HG03571 (cell line): ENCODE results near the gene MRPL10.

Source experiments
- ATAC-seq: cut with Tn5 transposase; IDR thresholded peaks from one replicate; pipeline ENCODE4 v1.9.1; 2021; ENCODE audit not compliant: unreplicated experiment

Gene MRPL10

DNA sequence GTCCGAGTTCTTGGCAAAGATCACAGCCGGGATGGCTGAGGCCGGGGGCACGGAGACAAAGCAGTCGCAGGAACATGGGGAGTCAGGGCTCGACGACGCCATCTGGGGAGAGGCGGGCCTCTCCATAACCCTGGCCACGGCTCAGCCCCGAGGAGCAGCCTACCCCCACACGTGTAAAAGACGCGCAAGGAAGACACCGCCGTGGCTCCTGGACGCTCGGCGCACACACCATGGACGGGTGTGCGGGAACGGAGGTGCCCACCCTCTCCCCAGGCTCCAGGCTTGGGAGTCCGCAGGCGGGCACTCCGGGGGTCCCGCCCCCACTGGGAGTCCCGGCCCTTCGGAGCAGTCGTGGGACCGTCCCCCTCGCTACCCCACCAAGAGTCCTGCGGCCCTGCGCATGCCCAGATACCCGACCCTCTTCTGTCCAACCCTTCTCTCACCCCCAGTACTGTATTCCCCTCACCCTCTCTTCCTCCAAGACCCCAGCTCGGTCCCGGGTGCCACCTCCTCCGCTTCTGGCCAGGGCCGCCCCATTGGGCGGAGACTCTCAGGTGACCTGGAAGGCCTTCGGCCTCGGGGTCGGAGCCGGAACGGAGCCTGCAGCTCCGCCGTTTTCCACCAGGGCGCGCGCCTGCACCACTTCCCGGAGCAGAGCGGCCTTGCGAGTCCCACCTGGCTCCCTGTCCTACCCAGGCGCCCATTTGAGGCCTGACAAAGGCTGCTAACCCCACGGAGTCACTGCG is 9.6 kb upstream of the MRPL10 start, which contains the start of gene SCRN2:
TSS of gene SCRN2 (minus strand) at position 532 of the 746 bp plus-strand sequence. CDS start at position 102, 430 bp downstream.
- ATAC-seq = peak; percentile 76

DNA sequence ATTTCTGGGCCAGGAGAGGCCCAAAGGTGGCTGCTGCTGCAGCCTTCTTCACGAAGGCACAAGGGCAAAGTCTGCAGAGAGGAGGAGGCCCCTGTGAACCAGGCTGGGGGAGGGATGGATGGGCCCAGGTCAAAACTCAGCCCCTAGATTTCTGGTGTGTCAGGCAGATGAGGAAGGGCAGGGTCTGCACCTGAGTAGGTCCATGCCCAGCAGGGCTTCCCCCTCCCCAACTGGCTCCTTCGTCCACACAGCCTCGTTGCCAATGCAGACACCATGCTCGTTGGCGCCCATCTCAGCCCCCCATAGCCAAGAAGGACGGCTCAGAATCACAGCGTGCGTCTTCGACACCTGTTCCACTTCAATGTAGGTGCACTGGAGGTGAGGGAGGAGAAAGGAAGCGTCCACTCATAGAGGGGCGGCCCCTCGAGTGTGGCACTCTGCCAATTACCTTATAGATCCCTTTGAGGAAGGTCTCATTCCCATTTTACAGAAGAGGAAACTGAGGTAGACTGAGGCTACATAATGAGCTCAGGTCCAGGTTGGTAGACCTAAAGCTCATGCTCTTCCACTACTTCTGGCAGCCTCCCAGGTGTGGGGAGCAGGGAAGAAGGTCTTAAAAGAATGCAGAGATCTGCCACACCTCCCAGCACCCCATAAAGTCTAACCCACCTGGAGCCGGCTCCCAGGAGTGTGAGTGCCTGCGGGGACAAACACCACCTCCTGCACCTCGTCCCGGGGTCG is 8.8 kb upstream of the MRPL10 start:
- ATAC-seq = no peak

DNA sequence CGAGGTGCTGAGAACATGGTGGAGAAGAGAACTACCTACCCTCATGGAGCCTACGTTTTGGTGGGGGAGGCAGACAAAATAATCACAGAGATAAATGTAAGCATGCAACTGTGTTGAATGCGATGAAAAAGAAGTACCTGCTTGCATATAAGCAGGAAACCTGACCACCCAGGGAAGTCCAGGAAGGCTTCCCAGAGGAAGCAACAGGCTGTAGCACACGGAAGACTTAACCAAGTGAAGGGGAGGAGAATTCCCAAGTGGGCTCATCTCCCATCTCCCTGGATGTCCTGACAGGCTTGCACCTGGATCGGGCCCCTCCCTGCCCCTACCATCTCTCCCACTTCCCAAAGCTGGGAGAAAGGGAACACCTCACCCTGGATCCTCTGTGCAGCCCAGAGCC is 7.7 kb upstream of the MRPL10 start:
- ATAC-seq = no peak

DNA sequence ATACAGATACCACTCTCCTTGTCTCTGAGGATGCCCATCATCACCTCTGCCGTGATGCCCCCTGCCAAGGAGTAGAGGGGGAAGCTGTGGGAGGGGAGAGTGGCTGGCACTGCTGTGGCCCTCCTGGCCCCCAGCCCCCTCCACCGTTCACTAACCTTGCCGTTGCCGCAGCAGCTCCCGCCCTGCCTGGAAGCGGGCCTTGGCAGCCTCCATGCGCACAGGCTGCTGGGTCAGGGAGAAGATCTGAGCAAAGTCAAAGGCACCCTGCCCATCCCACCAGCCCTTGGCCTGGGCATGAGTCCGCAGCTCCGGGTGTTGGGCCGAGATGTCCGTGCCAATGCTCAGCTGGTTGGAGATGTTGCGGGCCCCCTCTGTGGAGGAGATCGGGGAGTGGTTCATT is 7.3 kb upstream of the MRPL10 start:
- ATAC-seq = no peak

DNA sequence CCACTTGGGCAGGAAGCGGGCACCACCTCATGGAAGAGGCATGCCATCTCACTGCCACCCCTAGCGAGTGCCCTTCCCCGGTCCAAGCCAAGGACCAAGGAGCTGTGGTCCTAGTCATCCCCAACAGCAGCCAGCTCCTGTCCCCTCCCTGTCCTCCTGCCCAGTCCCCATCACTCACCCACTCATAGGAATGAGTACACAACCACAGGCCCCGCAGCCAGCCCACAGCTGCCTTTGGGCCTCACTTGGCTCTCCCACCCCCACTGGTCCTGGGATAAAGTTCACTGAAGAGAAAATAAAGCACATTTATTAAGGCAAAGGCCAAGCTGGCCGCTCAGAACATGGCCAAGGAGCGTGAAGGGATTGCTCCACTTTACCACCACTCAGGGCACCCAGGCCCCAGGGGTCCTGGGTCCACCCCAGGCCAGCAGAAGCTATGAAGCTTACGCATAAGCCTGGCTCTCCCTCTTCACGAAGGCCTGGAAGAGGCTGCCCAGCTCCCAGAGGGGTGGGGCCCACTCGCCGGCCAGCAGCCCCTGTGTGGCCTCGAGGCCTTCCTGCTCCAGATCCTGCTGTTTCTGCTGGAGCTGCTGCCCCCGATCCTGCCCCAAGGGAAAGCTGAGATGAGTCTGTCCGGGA is 6.2 kb upstream of the MRPL10 start:
- ATAC-seq = no peak

DNA sequence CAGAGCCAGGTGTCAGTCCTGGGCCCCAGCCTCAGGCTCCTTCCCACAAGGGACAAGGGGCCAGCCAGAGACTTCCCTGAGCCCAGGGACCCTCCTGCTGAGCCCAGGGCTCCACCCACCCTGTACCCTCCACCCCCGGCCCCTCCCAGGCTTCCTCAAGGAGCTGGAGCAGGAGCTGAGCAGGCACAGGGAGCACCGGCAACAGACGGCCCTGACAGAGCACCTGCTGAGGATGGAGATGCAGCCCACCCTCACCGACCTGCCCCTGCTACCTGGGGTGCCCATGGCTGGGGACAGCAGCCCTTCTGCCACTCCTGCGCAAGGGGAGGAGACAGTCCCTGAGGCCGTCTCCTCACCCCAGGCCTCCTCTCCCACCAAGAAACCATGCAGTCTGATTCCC is 5.3 kb upstream of the MRPL10 start:
- no peak for ATAC-seq

DNA sequence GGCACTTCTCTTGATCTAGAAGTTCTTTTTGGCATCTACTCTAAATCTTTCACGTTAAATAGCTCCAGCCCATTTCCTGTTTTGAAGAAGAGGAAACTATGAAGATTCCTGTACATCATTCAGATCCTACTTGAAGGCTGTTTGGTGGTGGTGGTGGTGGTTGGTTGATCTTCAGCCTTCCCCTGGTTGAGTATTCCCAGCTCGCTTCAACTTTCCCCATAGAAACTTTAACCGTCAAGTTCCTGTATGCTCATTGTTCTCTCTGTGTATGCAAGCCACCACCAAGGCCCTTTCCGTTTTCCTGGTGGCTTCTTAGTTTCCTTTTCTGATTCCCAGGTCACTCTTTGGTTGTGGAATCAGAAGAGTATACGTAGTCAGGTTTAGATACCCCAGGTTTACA is 3.4 kb upstream of the MRPL10 start:
- no peak for ATAC-seq

DNA sequence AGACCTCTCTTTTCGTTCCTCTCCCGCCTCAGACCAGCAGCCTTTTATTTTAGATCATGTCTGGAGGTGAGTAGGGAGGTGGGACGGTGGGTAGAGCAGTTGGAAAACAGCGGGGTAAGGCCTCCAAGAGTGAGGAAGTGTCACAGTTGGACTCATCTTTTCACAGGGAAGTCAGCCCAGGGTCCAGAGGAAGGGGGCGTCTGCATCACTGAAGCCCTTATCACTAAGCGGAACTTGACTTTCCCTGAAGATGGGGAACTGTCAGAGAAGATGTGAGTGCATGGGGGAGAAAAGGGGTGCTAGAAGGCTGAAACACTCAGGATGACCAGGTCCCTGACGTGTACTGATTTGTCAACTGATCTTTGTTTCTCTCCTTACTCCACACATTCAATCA is 590 bp upstream of the MRPL10 start:
- no peak for ATAC-seq

DNA sequence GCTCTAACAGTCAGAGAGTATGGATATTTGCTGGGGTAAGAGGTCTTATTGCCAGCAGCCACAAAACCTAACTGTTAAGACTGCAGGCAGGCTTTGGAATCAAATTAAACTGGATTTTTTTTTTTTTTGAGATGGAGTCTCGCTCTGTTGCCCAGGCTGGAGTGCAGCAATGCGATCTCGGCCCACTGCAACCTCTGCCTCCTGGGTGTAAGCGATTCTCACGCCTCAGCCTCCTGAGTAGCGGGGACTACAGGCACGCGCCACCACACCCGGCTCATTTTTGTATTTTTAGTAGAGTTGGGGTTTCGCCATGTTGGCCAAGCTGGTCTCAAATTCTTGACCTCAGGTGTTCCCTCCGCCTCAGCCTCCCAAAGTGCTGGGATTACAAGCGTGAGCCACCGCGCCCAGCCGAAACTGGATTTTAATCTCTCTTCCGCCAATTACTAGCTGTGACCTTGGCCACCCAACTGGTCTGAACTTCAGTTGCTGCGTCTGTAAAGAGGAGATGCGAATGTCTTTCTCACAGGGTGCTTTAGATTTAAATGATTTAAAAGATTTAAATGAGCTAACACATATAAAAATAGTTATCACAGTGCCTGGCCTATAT is 842 bp downstream of the MRPL10 start:
- ATAC-seq = no peak

DNA sequence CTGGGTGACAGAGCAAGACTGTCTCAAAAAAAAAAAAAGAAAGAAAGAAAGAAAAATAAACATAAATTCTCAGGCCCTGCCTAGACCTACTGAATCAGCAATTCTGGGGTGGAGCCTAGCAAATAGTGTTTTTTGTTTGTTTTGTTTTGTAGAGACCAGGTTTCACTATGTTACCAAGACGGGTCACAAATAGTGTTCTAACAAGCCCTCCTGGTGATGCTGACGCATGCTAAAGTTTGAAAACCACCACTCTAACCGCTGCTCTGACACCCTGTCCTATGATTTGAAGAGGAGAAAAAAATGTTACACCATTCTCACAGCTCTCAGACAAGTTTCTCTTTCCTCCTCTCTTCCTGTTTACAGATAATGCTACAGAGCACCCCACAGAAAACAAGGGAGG is 1.5 kb downstream of the MRPL10 start:
- ATAC-seq = no peak

DNA sequence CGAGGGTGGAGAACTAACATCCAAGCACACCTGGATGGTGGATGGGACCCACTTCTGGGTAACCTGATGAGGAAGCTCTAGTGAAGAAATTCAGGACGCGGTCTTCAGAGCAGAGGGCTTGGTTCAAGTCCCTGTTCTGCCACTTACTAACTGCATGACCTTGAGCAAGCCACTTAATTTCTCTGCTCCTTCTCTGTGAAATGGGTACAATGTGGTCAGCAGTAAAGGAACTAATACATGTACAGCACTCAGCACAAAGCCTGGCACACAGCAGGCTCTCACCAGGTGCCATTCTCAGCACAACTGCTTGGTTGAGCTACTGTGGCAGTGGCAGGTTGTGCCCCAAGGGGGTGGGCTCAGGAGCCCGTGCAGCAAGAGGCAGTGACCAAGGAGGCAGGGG is 7.8 kb downstream of the MRPL10 start:
- no peak for ATAC-seq

DNA sequence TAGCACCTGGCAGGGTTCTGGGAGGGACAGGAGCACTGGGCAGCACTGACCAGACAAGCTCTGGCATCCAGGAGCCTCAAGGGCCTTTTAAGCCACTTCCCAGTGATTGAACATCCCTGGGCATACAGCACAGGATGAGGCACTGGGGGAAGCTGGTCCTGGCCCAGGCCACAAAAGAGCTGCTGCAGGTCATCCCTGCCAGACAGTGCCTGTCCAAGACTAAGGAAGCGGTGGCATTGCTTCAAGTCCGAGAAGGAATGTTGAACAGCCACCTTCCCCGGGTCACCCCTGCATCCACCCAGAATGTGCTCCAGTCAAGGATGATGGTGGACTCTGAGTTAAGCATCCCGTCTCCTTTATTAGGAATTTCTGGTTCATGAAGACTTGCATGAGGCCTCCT is 8.6 kb downstream of the MRPL10 start:
- no peak for ATAC-seq

DNA sequence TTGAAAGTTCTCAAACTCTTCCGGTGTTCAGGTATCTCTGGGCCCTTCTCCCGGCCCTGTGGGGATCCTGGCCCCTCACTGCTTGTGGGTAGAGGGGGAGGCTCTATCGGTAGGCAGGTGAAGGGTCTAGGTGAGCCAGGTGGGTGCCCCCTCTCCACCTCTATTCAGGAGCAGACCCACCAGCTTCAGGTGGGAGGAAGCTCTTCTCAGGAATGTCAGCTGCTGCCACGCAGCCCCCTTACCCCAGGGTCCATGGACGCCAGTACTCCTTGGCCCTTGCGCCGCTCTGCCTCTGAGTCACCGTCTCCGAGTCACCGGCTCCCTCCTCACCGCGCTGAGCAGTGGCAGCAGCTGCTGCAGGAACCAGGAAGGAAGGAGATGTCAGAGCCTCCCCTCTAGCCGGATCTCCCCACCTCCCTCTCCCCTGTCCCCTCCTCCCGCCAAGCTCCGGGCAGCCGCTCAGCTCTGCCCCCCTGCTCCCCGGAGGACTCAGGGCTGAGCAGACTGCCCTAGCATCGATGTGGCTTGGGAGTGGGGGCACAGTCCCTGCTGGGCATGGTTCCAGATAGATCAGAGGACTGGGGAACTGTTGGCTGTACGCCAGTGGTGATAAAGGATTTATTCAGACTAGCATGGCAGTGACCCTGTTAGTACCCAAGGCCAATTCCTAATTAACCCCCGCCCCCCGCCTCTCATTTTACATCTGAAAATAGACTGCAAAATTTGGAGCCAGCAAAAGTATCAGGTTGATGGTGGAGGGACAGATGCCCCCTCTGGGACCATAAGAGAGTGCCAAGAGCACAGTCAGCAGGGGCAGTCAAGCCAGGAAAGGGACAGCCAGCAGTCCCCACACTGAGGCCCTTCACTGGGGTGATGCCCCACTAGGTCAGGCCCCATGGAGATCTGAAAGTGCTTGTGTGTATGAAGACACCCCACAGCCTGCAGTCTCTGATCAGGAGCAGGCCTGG is 9.6 kb downstream of the MRPL10 start, which contains the start of gene OSBPL7:
TSS of gene OSBPL7 (minus strand) at position 371 of the 968 bp plus-strand sequence. CDS start 1,516 bp downstream, outside the sequence.
- ATAC-seq = peak; percentile 78

DNA sequence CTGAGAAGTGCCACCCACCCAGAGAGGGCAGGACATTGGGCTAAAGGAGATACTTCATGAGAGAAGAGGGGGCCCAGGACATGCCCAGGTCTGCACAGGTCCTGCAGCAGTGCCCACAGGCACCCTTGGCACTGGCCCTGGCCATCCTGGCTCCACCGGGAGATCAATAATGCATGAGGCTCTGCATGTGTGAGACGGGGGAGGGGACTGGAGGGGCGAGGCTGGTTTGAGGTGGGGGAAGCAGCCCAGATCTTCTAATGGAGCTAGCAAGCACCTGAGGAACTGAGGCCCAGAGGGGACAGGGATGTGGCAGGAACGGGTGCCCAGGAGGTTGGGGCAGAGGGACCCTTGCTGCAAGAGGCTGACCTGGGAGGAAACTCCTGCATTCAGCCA is 10.3 kb downstream of the MRPL10 start:
- ATAC-seq = no peak

DNA sequence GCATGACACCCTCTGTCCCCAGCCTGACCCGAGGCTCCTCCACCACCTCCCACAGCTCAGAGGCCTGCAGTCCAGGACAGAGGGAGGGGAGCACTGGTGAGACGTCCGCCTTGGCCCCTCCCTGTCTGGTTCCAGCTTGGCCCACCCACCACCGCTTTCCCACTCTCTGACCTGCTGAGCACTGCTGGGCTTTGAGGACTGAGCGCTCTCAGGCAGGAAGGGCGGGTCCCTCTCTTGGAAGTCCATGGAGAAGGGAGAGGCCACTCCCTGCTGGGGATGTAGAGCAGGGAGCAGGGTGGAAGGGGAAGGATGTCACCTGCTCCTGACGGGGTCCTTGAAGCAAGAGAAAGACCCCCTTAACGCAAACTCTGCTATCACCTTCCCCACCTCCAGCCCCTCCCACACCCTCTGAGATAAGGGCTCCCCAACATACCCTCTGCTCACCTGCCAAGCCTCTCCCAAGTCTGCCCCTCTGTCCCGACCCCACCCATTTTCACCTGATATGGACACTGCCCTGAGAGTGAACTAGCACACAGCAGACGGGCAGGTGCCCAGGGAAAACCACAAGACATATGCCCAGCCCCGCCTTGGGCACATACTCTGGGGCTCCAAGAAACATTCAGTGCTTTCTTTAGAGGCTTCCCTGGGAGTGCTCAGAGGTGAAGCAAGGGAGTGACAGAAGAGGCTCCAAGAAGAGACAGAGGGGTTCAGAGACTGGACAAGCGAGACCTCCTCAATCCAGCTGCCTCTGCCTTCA is 11.1 kb downstream of the MRPL10 start:
- no peak for ATAC-seq

DNA sequence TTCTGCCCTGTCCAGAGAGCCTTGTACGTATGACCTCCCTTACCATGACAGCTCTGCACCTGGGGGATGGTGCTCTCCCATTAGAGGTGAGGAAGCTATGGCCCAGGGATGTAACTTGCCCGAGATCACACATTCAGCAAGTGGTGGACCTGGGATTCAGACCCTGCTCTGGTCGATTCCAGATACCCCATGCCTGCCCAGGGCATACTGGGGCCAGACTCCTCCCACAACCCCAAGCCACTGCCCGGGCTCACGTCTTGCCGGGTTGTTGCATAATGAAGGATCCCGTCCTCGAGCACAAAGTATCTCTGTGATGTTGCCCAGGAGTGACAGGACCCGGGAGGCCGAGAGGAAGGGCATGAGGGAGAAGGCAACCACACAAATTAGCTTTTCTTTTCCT is 11.9 kb downstream of the MRPL10 start:
- no peak for ATAC-seq

DNA sequence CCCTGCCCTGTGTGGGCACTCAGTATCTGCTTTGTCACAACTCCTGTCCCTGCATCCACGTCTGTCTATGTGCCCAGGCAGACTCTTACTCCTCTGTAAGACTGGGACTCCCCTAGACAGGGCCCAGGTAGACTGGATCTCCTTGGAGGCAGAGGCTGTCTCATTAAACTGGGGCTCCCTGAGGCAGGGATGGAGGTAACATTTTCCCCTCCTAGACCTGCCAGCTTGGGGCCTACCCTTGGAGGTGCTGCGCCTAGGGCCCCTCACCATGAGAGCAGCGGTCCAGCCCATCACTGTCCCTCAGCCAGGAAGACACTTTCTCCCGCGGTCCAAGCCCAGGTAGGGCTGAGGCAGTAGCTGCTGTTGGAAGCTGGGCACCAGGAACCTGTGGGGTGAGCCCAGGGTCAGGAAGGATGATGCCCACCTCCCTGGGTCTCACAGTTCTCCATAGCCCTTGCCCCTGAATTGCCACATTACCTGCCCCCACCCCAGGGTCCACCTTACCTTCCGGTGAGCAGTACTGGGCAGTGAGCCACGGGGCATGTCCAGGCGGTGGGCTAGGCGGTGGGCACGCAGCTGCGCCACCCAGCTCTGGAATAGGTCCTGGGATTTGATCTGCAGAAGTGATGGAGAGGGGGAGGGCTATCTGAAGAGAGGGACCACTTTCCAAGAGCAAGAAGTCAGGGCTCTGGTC is 13.2 kb downstream of the MRPL10 start:
- ATAC-seq = no peak

DNA sequence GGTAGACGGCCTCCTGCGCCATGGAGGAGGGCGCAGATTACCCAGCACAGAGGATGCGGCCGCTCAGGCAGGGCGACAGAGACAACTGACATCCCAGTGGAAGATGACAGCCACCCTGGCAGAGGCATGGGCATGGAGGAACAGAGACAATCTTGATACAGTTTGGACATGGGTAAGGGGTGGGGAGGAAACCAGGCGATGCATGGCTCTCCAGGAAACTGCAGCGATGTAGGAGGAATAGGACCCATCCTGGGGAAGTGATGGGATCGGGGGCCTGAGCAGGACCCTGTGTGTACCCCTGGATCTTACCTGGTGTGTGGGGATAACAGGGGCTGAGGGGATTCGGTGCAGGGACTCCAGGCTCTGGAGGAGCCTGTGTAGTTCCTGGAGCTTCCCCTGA is 14.4 kb downstream of the MRPL10 start:
- no peak for ATAC-seq

DNA sequence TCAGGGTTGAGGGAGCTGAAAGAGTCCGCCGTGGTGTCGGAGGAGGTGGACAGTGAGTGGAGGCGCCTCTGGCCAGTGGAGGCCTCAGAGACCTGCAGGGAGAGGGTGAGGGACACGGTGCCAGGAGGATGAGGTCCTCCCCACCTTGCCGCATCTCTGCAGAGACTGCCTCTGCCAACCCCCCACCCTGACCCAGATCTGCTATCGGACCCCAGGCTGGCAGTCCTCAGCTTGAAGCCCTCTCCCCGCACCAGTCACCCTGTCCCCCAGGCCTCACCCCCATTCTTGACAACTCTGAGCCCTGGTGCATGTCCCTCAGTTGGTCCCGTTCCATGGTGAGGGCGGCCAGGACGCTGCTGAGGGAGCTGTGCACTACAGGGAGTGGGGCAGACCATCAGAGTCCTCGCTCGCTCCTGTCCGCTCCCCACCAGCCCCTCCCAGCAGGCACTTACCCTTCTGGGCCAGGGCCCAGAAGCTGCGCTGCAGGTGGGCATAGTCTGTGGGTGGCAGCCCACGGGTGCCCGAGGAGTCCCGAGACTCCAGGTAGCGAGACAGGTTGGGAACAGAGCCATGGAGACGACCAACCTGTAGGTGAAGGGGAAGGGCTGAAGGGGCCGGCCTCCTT is 15.1 kb downstream of the MRPL10 start:
- ATAC-seq = no peak
